Urinary bladder (tissue), 4 donors: ENCODE data around the gene ADAMTS14. TPM values are rescaled to one million over a fixed set of nuclear protein-coding genes. Genes with fewer than 3 reads are reported as not detected.

Experiments used
- DNase-seq: peaks from one replicate; pipeline ENCODE4 v3.0.0-alpha.2; 2015; ENCODE audit errors: extremely low spot score
- H3K27ac ChIP-seq: one replicate; pipeline ENCODE4 v1.5.1; 2013; ENCODE audit warnings: low read depth, mild to moderate bottlenecking, moderate library complexity
- H3K36me3 ChIP-seq: one replicate; pipeline ENCODE4 v1.6.1; 2013; ENCODE audit warnings: mild to moderate bottlenecking, moderate library complexity; ENCODE audit not compliant: insufficient read depth
- H3K4me1 ChIP-seq: one replicate; pipeline ENCODE4 v1.6.1; 2013; ENCODE audit warnings: mild to moderate bottlenecking, moderate library complexity; ENCODE audit not compliant: insufficient read depth
- H3K4me3 ChIP-seq: one replicate; pipeline ENCODE4 v1.5.1; 2013; ENCODE audit warnings: low read depth, low read length
- WGBS: extraction: QIAGEN DNeasy Blood & Tissue Kit; methylation state at CpG from one replicate; pipeline ENCODE4 v1.1.7; 2013; 5-methylcytosine and 5-hydroxymethylcytosine counted together
- polyA plus RNA-seq: library from polyadenylated mRNA; stranded (reverse); fragments of 200-250 nt; gene quantifications from one replicate; pipeline ENCODE4 v1.2.3, GENCODE V29; 2013
- total RNA-seq: library from RNA; depleted of rRNA; stranded (reverse); fragments of >200 nt; gene quantifications from one replicate; pipeline ENCODE4 v1.2.3, GENCODE V29; 2014
- donor health status: healthy with polysubstance abuse.
- donor health status: healthy.

Gene ADAMTS14
- total and polyA plus RNA-seq, 2 donors = 0.46 to 13.7 TPM

DNA sequence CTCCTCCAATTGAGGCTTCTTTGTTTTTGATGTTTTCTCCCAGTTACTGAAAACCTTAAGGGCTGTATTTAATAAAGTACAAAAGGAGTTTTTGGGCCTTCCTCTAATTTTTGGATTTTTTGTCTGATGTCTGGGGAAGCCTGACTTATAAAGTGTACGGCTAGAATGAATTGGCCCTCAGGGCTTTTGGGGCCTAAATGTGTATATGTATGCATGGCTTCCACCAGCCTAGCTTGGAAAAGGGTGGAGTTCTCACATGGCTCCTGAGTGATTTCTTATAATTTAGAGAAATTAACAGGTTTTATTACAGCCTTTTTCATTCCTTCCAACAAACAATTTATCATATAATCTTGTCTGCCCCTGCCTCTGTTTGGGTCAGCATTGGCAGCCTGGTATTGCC, 123.3 kb downstream of the ADAMTS14 start:
- WGBS = 95% methylated on average over 1 of the region's 1 CpG
- no peak for DNase-seq
- Histone ChIP-seq H3K36me3 (no peaks in the 10 kb centered on the region), H3K27ac (no peak overlapping the region), H3K4me3 (no peak overlapping the region), H3K4me1 (no peaks in the 10 kb centered on the region)

DNA sequence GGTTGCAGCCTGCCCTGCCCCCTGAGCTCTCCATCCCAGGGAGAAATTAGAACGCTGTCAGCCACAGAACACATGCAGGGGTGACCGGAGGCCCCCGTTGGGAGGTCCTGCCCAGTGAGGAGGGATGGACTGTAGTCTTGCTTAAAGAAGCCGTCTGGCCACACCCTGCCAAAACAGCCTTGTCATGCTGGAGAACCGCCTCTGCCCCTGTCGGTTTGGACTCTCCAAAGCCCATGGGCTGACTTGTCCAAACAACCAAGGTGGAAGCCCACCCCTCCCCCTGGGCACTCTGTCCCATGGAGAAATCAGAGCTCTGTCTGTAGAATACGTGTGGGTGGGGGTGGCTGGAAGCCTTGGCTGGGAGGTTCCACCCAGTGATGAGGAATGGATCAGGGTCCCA, 125.5 kb downstream of the ADAMTS14 start:
- H3K4me3 ChIP-seq = no peak overlapping the region
- H3K36me3 ChIP-seq = no peaks in the 10 kb centered on the region
- no peaks in the 10 kb centered on the region for H3K4me1 ChIP-seq
- no peak overlapping the region for H3K27ac ChIP-seq
- WGBS = 76% methylated on average over 7 of the region's 7 CpGs
- no peak for DNase-seq

GRCh38 chr10:70799124-70799523, 126.8 kb downstream of the ADAMTS14 start:
- no peaks in the 10 kb centered on the region for H3K36me3 ChIP-seq
- no peaks in the 10 kb centered on the region for H3K4me1 ChIP-seq
- no peak overlapping the region for H3K4me3 ChIP-seq
- H3K27ac ChIP-seq = no peak overlapping the region
- WGBS = 80% methylated on average over 5 of the region's 5 CpGs
- DNase-seq = no peak

DNA sequence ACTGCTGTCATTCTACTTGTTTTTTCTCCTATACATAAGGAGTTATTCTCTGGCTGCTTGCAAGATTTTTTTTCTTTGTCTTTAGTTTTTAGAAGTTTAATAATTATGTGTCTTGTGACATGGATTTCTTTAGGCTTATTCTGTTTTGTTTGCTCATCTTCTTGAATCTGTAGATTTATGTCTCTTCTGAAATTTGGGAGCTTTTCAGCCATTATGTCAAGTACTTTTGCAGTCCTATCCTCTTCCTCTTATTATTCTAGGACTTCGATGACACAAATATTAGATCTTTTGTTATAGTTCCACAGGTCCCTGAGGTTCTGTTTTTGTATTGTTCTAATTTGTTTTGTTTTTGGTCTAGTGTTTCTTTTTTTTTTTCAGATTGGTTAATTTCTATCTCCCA, 129.5 kb downstream of the ADAMTS14 start:
- WGBS = 83% methylated on average over 1 of the region's 1 CpG
- H3K4me1 ChIP-seq = no peaks in the 10 kb centered on the region

GRCh38 chr10:70803775-70804420, 131.6 kb downstream of the ADAMTS14 start:
- DNase-seq = no peak
- H3K4me3 ChIP-seq = no peak overlapping the region
- no peak overlapping the region for H3K27ac ChIP-seq
- 84% methylated on average over 2 of the region's 2 CpGs for WGBS
- H3K36me3 ChIP-seq = no peaks in the 10 kb centered on the region
- no peaks in the 10 kb centered on the region for H3K4me1 ChIP-seq

More for the DNA sequence above, 129.5 kb downstream of the ADAMTS14 start:
- Histone ChIP-seq H3K36me3 (no peaks in the 10 kb centered on the region), H3K27ac (no peak overlapping the region), H3K4me3 (no peak overlapping the region)
- DNase-seq = no peak

DNA sequence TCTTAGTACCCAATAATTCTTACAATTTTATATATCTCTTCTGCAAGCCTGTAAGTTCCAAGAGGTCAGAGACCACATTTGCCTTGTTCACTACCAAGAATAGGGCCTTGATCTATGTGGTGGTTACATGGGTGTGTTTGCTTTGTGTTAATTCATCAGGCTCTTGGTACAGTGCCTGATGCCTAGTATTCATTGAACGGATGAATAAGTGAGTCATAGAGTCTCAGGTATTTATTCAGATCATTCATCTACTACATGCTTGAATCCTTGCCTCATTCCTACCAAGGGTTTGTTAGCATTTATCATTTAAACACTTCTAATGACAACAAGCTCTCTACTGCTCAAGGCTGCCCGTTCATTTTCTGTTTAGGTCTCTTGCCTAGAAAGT, 132.1 kb downstream of the ADAMTS14 start:
- no peaks in the 10 kb centered on the region for H3K4me1 ChIP-seq
- no peaks in the 10 kb centered on the region for H3K36me3 ChIP-seq
- H3K27ac ChIP-seq = no peak overlapping the region
- 72% methylated on average over 2 of the region's 2 CpGs for WGBS
- H3K4me3 ChIP-seq = no peak overlapping the region
- no peak for DNase-seq

DNA sequence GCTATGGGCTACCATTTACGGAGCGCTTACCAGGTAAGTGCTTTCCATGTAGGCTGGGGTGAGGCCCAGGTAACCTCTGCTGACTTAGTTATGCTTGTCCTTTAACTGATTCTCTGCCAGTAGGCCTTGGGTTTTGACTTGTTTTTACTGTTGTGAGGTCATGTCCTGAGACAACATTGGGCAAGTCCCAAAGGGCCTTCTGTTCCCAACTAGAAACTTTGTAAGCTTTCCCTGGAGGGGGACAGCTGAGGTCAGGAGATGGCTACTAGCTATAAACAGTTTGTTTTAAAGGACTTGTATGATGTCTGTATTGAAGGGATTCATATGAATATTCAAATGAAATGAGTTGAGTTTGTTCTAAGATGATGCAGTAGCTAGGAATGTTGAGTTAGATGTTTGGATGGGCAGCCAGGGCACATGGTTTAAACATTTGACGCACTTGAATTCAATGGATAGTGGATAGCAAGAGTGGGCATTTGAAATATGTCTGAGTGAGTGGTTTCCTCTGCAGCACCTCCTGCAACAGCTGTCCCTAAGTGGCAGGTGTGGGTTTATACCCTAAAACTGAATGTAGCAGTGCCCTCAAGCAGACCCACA, 133.4 kb downstream of the ADAMTS14 start:
- no peak overlapping the region for H3K27ac ChIP-seq
- H3K4me3 ChIP-seq = no peak overlapping the region
- no peaks in the 10 kb centered on the region for H3K36me3 ChIP-seq
- WGBS = 96% methylated on average over 3 of the region's 3 CpGs
- DNase-seq = no peak
- no peaks in the 10 kb centered on the region for H3K4me1 ChIP-seq

DNA sequence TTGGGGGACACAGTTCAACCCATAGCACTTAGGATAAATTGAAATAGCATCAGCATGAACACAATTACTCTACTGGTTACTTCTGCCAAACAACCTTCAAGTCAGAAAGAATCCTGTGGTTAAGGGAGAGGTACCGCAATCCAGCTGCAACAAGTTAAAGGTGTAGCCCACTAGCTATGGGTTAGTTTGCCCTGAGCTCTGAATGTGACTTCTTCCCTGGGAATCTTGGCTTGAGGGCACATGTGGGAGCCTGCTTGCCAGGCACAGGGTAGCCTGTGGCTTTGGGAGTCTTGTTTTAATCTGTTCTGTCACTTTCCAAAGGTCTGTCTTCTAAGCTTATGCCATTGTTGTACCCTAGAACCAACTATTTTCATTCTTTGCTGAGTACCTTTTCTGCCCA, 134.5 kb downstream of the ADAMTS14 start:
- H3K4me1 ChIP-seq = no peaks in the 10 kb centered on the region
- H3K36me3 ChIP-seq = no peaks in the 10 kb centered on the region
- no peak overlapping the region for H3K27ac ChIP-seq
- DNase-seq = no peak
- 98% methylated on average over 1 of the region's 1 CpG for WGBS
- H3K4me3 ChIP-seq = no peak overlapping the region

- no peaks in the 10 kb centered on the region for H3K4me1 ChIP-seq
- DNase-seq = no peak
- no peak overlapping the region for H3K27ac ChIP-seq
- H3K36me3 ChIP-seq = no peaks in the 10 kb centered on the region
- H3K4me3 ChIP-seq = no peak overlapping the region
- 70% methylated on average over 3 of the region's 3 CpGs for WGBS
Measured at GRCh38 chr10:70807556-70807955, 135.2 kb downstream of the ADAMTS14 start.

- WGBS = 81% methylated on average over 6 of the region's 6 CpGs
- Histone ChIP-seq H3K4me1 (no peaks in the 10 kb centered on the region), H3K4me3 (no peak overlapping the region), H3K27ac (no peak overlapping the region), H3K36me3 (no peaks in the 10 kb centered on the region)
- no peak for DNase-seq
Measured at GRCh38 chr10:70809011-70809611, 136.8 kb downstream of the ADAMTS14 start.

DNA sequence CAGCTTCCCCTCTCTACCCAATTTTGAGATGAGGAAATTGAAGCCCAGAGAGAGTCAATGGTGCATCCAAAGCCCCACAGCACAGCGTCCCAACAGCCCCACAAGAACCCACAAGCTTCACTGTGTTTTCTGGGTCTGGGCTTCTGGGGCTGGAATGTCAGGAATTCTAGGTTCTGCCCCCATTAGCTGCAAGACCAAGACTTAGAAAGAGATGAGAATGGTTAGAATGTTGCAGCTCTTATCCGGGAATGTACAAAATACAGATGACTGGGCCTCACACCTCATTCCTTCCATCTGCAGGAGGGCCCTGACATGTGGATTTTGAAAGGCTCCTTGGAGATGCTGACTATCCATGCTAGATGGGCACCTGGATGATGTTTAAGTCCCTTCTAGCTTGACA, 137.4 kb downstream of the ADAMTS14 start:
- H3K27ac ChIP-seq = no peak overlapping the region
- DNase-seq = no peak
- no peaks in the 10 kb centered on the region for H3K36me3 ChIP-seq
- no peaks in the 10 kb centered on the region for H3K4me1 ChIP-seq
- 89% methylated on average over 2 of the region's 2 CpGs for WGBS
- H3K4me3 ChIP-seq = no peak overlapping the region

- 50% methylated on average over 1 of the region's 1 CpG for WGBS
Measured at GRCh38 chr10:70810967-70811366, 138.7 kb downstream of the ADAMTS14 start.

GRCh38 chr10:70811881-70812280, 139.6 kb downstream of the ADAMTS14 start:
- DNase-seq = no peak
- no peaks in the 10 kb centered on the region for H3K36me3 ChIP-seq
- 75% methylated on average over 3 of the region's 3 CpGs for WGBS
- H3K4me3 ChIP-seq = no peak overlapping the region
- H3K4me1 ChIP-seq = no peaks in the 10 kb centered on the region
- H3K27ac ChIP-seq = no peak overlapping the region

More at GRCh38 chr10:70810967-70811366, 138.7 kb downstream of the ADAMTS14 start:
- no peak overlapping the region for H3K4me3 ChIP-seq
- no peaks in the 10 kb centered on the region for H3K4me1 ChIP-seq
- H3K27ac ChIP-seq = no peak overlapping the region
- DNase-seq = no peak
- no peaks in the 10 kb centered on the region for H3K36me3 ChIP-seq
